GM23338 (cell line): Measurements from ENCODE around the gene FAM193B. TPM values are rescaled to one million over a fixed set of nuclear protein-coding genes. Genes with fewer than 3 reads are reported as not detected.

Source experiments
- ATAC-seq: fragments of 200-7000 bp; cut with Tn5 transposase; 3 replicates; pipeline ENCODE4 v1.9.1; 2020
- DNase-seq: peaks from one replicate; pipeline ENCODE4 v3.0.0-alpha.2; 2015; ENCODE audit warnings: low spot score
- H2AFZ ChIP-seq: fragments of 200-600 bp; sonication (generic); 2 replicates; pipeline ENCODE4 v1.8.0; 2016; ENCODE audit warnings: antibody characterized with exemption, mild to moderate bottlenecking, moderate library complexity
- H3F3A ChIP-seq: fragments of 200-600 bp; sonication (generic); replicated peaks from 2 replicates; pipeline ENCODE4 v1.8.0; 2017; ENCODE audit warnings: antibody characterized with exemption, mixed run types, low read depth
- H3K27ac ChIP-seq: fragments of 200-600 bp; sonication (generic); 2 replicates; pipeline ENCODE4 v1.6.1; 2016; ENCODE audit warnings: low read depth
- H3K27me3 ChIP-seq: fragments of 200-600 bp; sonication (generic); 2 replicates; pipeline ENCODE4 v1.8.0; 2016; ENCODE audit warnings: mild to moderate bottlenecking, mixed run types, moderate library complexity; ENCODE audit not compliant: insufficient read depth
- H3K36me3 ChIP-seq: fragments of 200-600 bp; sonication (generic); 2 replicates; pipeline ENCODE4 v1.8.0; 2016; ENCODE audit warnings: mild to moderate bottlenecking; ENCODE audit not compliant: insufficient read depth
- H3K4me1 ChIP-seq: fragments of 200-600 bp; sonication (generic); 2 replicates; pipeline ENCODE4 v1.8.0; 2016; ENCODE audit warnings: mild to moderate bottlenecking, moderate library complexity; ENCODE audit not compliant: insufficient read depth
- H3K4me2 ChIP-seq: fragments of 200-600 bp; sonication (generic); 2 replicates; pipeline ENCODE4 v1.7.1; 2017; ENCODE audit warnings: mixed run types
- H3K4me3 ChIP-seq: fragments of 200-600 bp; sonication (generic); 2 replicates; pipeline ENCODE4 v1.6.1; 2016; ENCODE audit warnings: mixed run types
- H3K79me2 ChIP-seq: fragments of 200-600 bp; sonication (generic); replicated peaks from 2 replicates; pipeline ENCODE4 v1.8.0; 2017; ENCODE audit warnings: mild to moderate bottlenecking; ENCODE audit not compliant: insufficient read depth
- H3K9me2 ChIP-seq: fragments of 200-600 bp; sonication (generic); 2 replicates; pipeline ENCODE4 v1.8.0; 2017; ENCODE audit not compliant: insufficient read depth
- H4K20me1 ChIP-seq: fragments of 200-600 bp; sonication (generic); replicated peaks from 2 replicates; pipeline ENCODE4 v1.8.0; 2017; ENCODE audit warnings: mild to moderate bottlenecking; ENCODE audit not compliant: insufficient read depth
- H3K27ac Mint-ChIP-seq: 2 replicates; pipeline ENCODE4 v1.8.0; 2020; ENCODE audit warnings: inconsistent platforms, mild to moderate bottlenecking, moderate library complexity, mixed read lengths
- H3K27me3 Mint-ChIP-seq: 3 replicates; pipeline ENCODE4 v1.8.0; 2022; ENCODE audit warnings: low read depth, mild to moderate bottlenecking, moderate library complexity, mixed read lengths, inconsistent platforms; ENCODE audit not compliant: insufficient read depth, poor library complexity
- H3K36me3 Mint-ChIP-seq: 3 replicates; pipeline ENCODE4 v1.8.0; 2021; ENCODE audit warnings: low read depth, mild to moderate bottlenecking, inconsistent platforms, moderate library complexity, mixed read lengths
- H3K4me1 Mint-ChIP-seq: 3 replicates; pipeline ENCODE4 v1.8.0; 2020; ENCODE audit warnings: mild to moderate bottlenecking, inconsistent platforms, mixed read lengths
- H3K4me3 Mint-ChIP-seq: 3 replicates; pipeline ENCODE4 v1.8.0; 2021; ENCODE audit warnings: moderate library complexity, mild to moderate bottlenecking, inconsistent platforms, mixed read lengths
- H3K9me3 Mint-ChIP-seq: 3 replicates; pipeline ENCODE4 v1.8.0; 2020; ENCODE audit warnings: moderate library complexity, mild to moderate bottlenecking, inconsistent platforms, mixed read lengths
- EZH2 ChIP-seq: fragments of 200-600 bp; sonication (generic); IDR thresholded peaks from one replicate; pipeline ENCODE4 v1.8.0; 2017; ENCODE audit warnings: antibody characterized with exemption, mild to moderate bottlenecking, low read depth; ENCODE audit not compliant: unreplicated experiment
- EZH2phosphoT487 ChIP-seq: fragments of 200-600 bp; sonication (generic); IDR thresholded peaks from one replicate; pipeline ENCODE4 v1.8.1; 2018; ENCODE audit warnings: antibody characterized with exemption; ENCODE audit not compliant: unreplicated experiment
- NANOG ChIP-seq: IDR thresholded peaks from 2 replicates; pipeline ENCODE4 v1.6.1; 2016; ENCODE audit warnings: antibody characterized with exemption, borderline replicate concordance
- STAT1 ChIP-seq: IDR thresholded peaks from one replicate; pipeline ENCODE4 v1.6.1; 2016; ENCODE audit warnings: antibody characterized with exemption; ENCODE audit not compliant: unreplicated experiment
- polyA plus RNA-seq: library from polyadenylated mRNA; unstranded; fragments of >200 nt; fragmentation: Nextera tagmentation; extraction: Ambion mirVana; gene quantifications from 2 replicates; pipeline ENCODE4 v1.2.1, GENCODE V29; 2016
- total RNA-seq: library from RNA; depleted of rRNA; stranded (reverse); fragments of >200 nt; shearing (Covaris generic); gene quantifications from 2 replicates; pipeline ENCODE4 v1.2.3, GENCODE V29; 2014
- TF ChIP-seq, protein P1 (sequence below), 2 experiments: fragments of 200-600 bp in 1 of 2; sonication (generic) in 1 of 2; conservative IDR thresholded peaks; 2 replicates each; pipeline versions ENCODE4 v1.5.1 to v1.6.1; 2016 to 2017; ENCODE audit warnings: antibody characterized with exemption in 2 of 2, low read depth in 2 of 2, mild to moderate bottlenecking in 2 of 2, moderate library complexity in 1 of 2
- TF ChIP-seq, protein P2 (sequence below): fragments of 250-450 bp; sonication (Bioruptor Pico); IDR thresholded peaks from 2 replicates; pipeline ENCODE4 v1.5.0; 2020; ENCODE audit warnings: mild to moderate bottlenecking, moderate library complexity

The FAM193B gene
- total and polyA plus RNA-seq, 2 experiments from 2014 or later = 44.4 to 58.6 TPM

GRCh38 chr5:177508221-177508611 is 46.1 kb downstream of the FAM193B start:
- no peak for DNase-seq
- TF ChIP-seq EZH2 = no peak
- TF ChIP-seq, protein P1, sequence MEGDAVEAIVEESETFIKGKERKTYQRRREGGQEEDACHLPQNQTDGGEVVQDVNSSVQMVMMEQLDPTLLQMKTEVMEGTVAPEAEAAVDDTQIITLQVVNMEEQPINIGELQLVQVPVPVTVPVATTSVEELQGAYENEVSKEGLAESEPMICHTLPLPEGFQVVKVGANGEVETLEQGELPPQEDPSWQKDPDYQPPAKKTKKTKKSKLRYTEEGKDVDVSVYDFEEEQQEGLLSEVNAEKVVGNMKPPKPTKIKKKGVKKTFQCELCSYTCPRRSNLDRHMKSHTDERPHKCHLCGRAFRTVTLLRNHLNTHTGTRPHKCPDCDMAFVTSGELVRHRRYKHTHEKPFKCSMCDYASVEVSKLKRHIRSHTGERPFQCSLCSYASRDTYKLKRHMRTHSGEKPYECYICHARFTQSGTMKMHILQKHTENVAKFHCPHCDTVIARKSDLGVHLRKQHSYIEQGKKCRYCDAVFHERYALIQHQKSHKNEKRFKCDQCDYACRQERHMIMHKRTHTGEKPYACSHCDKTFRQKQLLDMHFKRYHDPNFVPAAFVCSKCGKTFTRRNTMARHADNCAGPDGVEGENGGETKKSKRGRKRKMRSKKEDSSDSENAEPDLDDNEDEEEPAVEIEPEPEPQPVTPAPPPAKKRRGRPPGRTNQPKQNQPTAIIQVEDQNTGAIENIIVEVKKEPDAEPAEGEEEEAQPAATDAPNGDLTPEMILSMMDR (conservative IDR thresholded peaks at IDR 0.05; ENCODE audit: low read depth in 2 of 2) = no peak
- no peak for TF ChIP-seq EZH2phosphoT487
- TF ChIP-seq NANOG = no peak
- TF ChIP-seq, protein P2, sequence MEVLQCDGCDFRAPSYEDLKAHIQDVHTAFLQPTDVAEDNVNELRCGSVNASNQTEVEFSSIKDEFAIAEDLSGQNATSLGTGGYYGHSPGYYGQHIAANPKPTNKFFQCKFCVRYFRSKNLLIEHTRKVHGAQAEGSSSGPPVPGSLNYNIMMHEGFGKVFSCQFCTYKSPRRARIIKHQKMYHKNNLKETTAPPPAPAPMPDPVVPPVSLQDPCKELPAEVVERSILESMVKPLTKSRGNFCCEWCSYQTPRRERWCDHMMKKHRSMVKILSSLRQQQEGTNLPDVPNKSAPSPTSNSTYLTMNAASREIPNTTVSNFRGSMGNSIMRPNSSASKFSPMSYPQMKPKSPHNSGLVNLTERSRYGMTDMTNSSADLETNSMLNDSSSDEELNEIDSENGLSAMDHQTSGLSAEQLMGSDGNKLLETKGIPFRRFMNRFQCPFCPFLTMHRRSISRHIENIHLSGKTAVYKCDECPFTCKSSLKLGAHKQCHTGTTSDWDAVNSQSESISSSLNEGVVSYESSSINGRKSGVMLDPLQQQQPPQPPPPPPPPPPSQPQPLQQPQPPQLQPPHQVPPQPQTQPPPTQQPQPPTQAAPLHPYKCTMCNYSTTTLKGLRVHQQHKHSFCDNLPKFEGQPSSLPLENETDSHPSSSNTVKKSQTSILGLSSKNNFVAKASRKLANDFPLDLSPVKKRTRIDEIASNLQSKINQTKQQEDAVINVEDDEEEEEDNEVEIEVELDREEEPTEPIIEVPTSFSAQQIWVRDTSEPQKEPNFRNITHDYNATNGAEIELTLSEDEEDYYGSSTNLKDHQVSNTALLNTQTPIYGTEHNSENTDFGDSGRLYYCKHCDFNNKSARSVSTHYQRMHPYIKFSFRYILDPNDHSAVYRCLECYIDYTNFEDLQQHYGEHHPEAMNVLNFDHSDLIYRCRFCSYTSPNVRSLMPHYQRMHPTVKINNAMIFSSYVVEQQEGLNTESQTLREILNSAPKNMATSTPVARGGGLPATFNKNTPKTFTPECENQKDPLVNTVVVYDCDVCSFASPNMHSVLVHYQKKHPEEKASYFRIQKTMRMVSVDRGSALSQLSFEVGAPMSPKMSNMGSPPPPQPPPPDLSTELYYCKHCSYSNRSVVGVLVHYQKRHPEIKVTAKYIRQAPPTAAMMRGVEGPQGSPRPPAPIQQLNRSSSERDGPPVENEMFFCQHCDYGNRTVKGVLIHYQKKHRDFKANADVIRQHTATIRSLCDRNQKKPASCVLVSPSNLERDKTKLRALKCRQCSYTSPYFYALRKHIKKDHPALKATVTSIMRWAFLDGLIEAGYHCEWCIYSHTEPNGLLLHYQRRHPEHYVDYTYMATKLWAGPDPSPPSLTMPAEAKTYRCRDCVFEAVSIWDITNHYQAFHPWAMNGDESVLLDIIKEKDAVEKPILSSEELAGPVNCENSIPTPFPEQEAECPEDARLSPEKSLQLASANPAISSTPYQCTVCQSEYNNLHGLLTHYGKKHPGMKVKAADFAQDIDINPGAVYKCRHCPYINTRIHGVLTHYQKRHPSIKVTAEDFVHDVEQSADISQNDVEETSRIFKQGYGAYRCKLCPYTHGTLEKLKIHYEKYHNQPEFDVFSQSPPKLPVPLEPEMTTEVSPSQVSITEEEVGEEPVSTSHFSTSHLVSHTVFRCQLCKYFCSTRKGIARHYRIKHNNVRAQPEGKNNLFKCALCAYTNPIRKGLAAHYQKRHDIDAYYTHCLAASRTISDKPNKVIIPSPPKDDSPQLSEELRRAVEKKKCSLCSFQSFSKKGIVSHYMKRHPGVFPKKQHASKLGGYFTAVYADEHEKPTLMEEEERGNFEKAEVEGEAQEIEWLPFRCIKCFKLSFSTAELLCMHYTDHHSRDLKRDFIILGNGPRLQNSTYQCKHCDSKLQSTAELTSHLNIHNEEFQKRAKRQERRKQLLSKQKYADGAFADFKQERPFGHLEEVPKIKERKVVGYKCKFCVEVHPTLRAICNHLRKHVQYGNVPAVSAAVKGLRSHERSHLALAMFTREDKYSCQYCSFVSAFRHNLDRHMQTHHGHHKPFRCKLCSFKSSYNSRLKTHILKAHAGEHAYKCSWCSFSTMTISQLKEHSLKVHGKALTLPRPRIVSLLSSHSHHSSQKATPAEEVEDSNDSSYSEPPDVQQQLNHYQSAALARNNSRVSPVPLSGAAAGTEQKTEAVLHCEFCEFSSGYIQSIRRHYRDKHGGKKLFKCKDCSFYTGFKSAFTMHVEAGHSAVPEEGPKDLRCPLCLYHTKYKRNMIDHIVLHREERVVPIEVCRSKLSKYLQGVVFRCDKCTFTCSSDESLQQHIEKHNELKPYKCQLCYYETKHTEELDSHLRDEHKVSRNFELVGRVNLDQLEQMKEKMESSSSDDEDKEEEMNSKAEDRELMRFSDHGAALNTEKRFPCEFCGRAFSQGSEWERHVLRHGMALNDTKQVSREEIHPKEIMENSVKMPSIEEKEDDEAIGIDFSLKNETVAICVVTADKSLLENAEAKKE (CRISPR knock-in tag) = no peak
- TF ChIP-seq STAT1 = no peak

More at GRCh38 chr5:177508221-177508611, 46.1 kb downstream of the FAM193B start:
- no peaks in the 10 kb centered on the region for H3K9me2 ChIP-seq
- peaks cover 22% of the 10 kb centered on the region for H3K4me1 Mint-ChIP-seq
- H3K36me3 ChIP-seq = no peaks in the 10 kb centered on the region
- H3F3A ChIP-seq = peaks cover 5% of the 10 kb centered on the region; the same call in 1 of the 2 replicates
- ATAC-seq = no peak
- H3K36me3 Mint-ChIP-seq = peaks cover 46% of the 10 kb centered on the region
- H3K4me1 ChIP-seq = peaks cover 15% of the 10 kb centered on the region
- H3K4me2 ChIP-seq = no peak overlapping the region
- no peak overlapping the region for H2AFZ ChIP-seq
- H3K27me3 Mint-ChIP-seq = peaks cover 14% of the 10 kb centered on the region
- no peak overlapping the region for H3K27ac ChIP-seq
- no peak overlapping the region for H3K4me3 Mint-ChIP-seq
- no peaks in the 10 kb centered on the region for H3K27me3 ChIP-seq
- no peak overlapping the region for H3K27ac Mint-ChIP-seq
- no peaks in the 10 kb centered on the region; the same call in 1 of the 2 replicates for H4K20me1 ChIP-seq
- H3K79me2 ChIP-seq = no peaks in the 10 kb centered on the region
- peaks cover 2% of the 10 kb centered on the region; the same call in 1 of the 3 replicates for H3K9me3 Mint-ChIP-seq
- no peak overlapping the region for H3K4me3 ChIP-seq
